GM21360 (cell line): ENCODE measurements around the gene CA4.
"Not testable (repeated sequence)": the region's sequence is repeated elsewhere in the genome, so short reads cannot be mapped to it uniquely, and the experiment has no call there.

Experiments used
- ATAC-seq: cut with Tn5 transposase; IDR thresholded peaks from one replicate; pipeline ENCODE4 v1.9.1; 2021; ENCODE audit warnings: mild to moderate bottlenecking, moderate library complexity; ENCODE audit not compliant: unreplicated experiment

Gene CA4

DNA sequence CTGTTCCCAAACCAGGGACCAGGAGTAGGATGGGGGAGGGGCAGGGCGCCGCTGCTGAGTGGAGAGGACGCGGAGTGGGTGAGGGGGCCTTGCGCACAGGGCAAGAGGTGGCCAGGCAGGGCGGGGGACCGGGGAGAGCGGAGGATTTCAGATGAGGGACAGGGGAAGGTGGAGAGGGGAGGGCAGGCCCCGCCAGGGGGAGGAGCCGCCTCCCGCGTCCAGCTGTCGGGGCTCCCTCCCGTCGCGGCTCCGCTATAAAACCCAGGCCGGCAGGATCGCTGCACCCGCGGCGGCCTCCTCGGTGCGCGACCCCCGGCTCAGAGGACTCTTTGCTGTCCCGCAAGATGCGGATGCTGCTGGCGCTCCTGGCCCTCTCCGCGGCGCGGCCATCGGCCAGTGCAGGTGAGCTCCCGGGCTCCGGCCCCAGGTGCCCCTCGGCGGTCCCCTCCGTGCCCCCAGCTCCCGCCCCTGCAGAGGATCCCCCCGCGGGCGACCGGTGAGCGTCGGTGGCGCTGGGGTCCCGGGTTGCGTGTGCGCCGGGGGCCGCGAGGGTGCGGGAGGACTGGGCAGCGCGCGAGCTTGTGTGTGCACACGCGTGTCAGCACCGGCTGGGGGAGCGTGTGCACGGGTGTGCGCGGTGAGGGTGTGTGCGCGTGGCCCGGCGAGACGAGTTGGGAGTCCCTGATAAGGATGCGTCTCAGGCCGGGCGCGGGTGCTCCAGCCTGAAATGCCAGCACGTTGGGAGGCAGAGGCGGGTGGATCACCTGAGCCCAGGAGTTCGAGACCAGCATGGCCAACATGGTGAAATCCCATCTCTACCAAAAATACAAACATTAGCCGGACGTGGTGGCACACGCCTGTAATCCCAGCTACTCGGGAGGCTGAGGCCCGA is at the start of gene CA4:
Gene CA4, plus strand, starts transcription at position 283 of the 892 bp plus-strand sequence. Its CDS starts 62 bp downstream, at position 345.
- ATAC-seq: no peak

DNA sequence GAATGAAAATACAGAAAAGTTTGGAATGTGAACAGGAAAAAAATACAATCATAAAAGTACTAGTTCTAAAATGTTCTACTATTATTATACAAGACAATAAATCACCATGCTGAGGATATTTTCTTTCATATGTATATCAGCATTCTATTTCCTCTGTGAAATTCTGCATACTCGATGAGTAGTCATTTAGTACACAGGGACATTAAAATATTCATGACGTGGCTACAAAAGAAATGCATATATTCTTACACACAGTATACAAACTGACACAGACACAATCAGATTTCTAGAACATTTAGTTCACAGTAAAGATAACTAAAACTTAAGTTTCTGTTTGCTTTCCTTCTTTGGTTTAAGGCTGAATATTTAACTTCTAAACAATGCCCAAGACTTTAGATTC is 49.2 kb upstream of the CA4 start:
- ATAC-seq: not testable (repeated sequence)

DNA sequence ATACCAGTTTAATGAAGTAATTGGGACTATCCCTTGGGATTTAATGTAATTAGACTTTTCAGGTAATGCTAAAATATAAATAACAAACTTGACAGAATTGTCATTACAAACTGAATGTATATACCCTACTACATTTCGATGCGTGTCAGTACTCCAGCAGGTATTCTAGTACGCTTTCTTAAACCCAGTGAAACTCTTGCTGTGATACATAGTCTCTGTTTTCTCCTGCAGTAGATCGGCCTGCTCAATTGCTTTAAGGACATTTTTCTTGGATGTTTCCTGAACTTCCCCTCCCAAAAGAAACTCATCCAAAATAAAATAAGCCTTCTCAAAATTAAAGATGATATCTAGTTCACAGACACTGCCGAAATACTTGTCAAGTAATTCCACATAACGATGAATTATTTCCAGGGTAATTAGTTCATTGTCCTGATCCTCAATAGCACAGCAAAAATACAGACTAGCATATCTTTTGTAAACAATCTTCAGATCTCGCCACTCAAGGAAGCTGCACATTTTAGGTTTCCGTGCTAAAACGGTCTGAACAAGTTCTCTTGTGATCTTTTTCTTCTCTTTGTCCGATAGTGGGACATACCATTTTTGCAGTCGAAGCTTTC is 47.6 kb upstream of the CA4 start:
- ATAC-seq: not testable (repeated sequence)

DNA sequence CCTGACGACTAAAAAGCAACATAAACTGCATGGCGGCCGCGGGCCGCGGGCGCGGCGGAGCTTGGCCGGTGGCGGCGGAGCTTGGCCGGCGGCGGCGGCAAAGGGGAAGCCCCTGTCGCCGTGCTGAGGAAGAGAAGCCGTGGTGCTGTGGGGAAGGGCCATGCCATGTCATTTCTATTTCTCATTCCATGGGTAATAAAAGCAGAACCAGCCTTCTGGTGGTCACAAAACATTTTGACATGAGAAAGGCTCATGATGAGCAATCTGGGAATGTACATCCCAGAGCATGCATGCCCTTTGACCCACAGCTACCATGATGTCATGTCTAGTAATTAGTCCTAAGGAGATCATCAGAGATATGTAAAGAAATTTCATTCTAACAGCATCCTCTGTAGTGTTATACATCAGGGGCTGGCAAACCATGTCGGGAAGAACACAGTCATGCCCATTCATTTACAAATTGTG is 47.1 kb upstream of the CA4 start:
- no peak for ATAC-seq

DNA sequence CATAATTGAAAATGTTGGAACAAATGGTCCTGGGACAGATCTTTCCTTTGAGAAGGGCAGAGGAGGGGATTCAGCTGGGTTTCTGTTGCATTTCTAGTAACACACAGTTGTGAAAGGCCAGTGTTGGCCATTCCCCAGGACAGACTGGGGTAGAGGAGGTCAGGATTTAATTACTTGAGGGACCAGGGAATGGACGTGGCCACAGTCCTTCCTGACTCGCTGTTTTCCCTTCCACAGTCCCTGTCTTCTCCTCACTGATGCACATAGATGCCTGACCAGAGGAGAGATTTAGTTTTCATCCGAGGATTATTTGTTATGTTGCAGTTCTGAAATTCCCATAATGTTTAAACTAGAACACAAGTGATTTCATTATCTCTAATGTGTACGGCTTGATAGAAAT is 45.8 kb upstream of the CA4 start:
- ATAC-seq: no peak

DNA sequence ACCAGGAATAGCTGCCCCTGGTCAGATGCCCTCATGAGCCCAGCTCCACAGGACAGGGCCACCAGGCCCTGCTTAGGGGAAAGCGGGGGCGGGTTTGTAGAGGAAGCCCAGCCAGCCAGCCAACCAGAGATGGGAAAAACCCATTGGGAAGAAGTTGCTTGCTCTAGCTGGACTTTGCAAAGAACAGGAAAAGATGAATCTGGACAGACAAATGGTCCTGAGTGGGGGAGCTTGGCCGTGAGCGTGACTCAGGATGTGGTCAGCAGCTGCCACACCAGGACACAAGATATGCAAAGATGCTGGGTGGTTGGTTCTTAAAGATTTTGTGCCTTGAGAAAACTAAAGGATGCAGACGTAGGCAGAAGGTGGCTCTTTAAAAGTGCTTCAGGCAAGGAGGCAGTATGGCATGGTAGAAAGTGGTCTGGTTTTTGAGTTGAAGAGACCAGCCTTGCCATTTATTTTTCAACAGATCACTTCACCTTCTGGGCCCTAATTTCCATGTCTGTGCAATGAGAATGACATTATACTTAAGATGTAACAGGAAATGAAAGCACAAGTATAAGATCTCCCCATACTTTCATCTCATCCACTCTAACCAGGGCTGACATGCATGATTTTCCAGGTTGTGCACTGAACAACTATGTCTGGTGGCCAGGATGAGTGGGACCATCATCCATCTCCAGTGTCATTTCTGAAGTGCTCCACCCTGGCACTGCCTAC is 43.3 kb upstream of the CA4 start:
- ATAC-seq: no peak

DNA sequence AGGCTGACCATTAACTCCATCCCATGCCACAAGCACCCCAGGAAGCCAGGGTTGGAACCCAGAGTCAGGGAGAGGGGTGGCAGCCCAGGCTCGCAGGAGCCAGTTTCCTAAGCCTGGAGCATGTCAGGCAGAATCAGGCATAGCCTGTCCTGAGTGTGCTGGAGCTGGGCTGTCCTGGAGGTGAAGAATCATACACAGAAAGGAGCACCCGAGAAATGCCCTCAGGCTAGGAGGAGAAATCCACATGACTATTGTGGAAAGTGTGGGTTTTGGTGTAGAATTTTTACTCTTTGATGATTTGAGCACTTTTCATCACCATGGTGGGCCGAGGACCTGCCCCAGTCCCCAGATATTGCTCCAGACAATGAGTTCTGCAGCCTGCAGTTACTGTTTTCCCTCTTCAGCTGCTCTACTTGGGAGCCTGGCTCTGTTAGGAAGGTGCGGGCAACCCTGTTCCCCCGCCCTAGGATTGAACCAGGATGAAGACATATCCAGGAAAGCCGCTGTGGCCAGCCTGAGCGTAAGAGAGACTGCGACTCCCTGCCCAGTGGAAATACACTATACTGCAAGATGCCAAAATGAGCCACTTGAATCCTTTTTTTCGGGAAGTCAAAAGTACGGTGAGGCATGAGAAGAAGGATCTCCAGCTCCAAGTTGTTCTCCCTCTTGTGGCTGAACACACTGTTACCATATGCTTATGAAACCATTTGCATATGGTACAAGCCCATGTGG is 42.1 kb upstream of the CA4 start:
- ATAC-seq: no peak

DNA sequence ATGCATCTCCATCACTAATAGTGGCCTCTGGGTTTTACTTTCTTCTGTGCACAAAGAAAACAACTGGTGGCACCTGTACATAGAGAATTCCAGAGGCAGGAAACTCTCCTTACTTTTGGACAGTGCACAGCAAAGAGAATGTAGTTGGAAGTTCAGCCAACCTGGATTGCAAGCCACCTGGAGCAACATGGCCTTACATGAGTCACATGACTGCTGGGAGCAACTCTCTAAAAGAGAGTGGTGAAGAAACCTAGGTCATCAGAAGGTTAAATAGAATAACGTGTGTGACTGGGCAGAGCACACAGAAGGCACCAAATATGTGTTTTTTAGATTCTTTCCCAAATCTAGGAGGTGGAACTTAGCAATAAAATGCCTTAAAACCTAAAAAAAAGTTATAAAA is 41.5 kb upstream of the CA4 start:
- not testable (repeated sequence) for ATAC-seq

DNA sequence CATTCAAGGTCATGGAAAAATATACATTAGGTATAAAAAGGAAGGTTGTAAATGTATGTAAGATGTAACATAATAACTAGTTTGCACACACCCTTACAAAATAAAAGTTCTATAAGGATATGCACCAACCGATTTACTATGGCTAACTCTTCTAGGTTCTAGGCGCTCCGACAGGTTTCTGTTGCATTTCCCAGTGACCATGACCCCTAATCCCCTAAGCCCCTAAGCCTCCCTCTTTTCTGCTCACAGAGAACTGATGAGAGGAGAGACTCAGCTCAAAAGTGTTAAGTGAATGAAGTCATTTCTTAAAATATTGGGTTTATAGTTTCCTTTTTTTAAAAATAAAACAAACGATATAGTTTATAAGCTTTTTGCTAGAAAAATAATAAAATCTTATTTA is 41.1 kb upstream of the CA4 start:
- ATAC-seq: no peak

DNA sequence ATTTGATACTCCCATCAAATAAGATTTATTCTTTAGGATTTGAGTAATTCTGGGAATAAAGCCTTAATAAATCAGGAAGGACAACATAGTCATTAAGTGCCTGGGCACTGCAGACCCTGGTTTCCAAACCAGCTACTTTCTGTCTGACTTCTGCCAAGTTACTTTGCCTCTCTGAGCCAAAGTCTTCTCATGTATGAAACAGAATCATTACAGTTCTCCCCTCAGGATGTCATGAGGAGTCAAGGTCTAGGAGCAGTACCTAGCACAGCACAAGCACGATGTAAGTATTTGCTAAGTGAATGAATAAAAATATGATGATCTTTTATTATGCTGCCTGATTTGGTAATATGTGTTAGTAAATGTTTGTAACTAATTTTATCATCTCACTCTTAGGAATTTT is 40.6 kb upstream of the CA4 start:
- ATAC-seq: no peak

DNA sequence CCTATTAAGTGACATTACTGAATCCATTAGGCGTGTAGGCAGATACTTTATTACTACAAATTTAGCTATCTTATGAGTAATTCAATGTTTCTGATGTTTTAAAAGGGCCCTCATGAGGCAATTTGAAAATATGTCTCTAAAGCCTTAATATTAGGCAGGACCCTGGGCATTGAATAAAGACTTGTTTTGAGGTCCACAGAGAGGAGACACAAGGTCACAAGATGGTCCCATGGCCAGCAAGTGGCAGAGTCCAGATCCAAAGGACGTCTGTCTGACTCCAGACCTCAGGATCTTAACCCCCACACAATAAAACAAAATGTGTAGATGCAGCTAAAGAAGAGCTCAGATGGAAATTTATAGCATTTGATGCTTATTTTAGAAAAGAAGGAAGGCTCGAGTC is 39.2 kb upstream of the CA4 start:
- ATAC-seq: no peak

DNA sequence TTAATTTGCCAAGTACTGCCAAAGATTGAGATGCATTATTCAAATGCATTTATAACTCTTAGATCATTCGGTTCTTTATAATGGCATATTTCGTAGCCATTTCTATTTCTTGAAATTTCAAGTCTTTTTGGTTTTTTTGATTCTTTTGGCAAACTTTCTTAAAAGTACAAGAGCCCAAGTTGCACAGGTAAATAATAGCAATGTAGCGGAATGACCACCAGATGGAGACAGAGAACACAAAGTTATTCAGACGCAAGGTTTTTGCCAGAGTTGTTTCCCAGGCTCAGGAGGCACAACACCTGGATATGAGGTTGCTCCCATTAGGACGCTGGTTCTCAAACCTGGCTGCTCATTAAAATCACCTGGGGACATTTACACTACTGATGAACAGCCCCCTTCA is 38.1 kb upstream of the CA4 start:
- ATAC-seq: not testable (repeated sequence)

DNA sequence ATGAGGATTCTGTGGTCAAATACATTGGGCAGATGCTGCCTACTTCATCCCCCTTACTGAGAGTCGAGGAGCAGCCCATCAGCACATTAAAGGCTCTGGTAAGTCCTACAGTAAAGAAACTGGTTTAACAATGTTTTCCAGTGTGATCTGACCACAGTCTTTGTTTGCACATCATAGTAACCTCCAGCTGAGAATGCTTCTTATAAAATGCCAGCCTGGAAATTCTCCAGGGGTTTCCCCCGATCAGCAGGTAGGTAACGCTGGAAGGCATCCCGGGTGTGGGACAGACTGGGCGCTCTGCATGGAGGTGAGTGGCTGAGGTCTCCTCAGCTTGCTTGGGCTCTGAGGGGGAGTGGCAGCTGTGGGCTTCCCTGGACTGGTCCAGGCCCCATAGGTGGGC is 34.4 kb upstream of the CA4 start:
- ATAC-seq: not testable (repeated sequence)

DNA sequence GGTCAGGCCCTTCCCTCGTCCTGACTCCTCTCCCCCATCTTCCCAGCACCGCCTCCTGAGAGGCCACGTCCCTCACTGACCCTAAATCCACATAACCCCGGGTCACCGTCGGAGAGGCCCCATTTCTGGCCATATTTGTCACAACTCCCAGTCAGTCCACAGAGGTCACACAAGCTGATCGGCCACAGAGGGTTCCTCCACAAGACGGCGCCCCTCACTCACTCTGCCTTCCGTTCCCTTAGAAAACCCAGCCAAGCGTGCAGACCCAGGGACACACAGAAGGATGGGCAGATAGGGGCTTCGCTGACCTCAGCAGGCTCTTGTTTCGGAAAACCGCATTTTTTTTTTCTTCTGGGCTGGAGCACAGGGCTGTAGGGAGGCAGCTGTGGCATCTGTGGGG is 33.6 kb upstream of the CA4 start:
- not testable (repeated sequence) for ATAC-seq

DNA sequence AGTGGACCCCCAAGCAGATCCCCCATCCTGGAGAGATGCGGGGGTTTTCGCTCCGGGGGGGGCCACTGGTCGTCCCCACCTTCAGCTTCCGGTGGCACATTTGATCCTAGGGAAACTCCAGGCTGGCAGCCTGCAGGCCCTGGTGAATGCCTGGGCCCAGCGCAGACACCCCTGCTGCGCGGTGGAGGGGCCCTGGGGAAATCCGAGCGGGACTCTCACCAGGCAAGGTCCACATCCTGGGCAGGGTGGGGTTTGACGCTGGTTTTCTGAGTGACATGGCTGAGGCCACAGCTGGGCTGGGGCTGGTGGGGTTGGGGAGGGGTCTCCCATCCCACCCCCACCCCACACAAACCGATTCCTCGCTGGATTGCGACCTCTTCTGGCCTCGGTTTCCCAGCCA is 30.6 kb upstream of the CA4 start:
- not testable (repeated sequence) for ATAC-seq

DNA sequence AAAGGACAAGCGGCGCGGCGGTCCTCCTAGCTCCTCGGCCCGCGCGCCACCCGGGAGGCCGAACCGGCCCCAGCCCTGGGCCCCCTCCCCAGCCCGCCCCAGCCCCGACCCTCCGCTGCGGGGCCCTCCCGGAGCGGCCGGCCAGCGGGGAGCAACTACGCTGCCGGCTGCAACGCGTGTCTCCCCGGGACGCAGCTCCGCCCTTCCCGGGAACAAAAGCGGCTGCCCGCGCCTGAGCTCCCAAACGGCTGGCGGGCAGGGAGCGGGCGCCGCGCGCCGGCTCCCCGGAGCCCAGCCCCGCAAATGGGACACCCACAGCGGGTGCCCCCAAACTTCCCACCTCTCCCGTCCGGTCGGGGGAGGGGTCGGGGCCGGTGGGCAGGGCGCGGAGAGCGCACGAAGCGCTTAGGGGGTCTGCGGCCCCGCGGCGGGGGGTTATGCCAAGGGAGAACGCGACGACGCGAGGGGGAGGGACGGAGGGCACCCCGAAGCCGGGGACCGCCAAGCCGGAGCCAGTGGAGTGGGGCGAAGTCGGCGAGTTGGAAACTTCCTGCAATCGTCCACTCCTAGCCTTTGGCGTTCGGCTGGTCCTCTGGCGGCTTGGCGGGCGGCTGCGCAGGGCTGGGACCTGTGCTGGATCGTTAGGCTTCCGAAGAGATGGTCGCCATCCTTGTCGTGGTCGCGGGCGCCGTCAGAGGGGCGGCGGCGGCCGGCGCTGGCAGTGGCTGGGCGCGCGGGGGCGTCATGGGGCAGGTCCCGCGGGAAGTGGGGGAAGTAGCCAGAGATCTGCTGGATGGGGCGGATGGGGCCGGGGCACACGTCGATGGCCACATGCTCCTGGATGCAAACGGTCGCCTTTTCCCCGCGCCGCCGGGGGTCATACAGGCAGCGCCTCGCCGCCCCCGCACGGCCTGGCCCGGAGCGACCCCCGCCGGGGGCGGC is 29.7 kb upstream of the CA4 start:
- not testable (repeated sequence) for ATAC-seq

DNA sequence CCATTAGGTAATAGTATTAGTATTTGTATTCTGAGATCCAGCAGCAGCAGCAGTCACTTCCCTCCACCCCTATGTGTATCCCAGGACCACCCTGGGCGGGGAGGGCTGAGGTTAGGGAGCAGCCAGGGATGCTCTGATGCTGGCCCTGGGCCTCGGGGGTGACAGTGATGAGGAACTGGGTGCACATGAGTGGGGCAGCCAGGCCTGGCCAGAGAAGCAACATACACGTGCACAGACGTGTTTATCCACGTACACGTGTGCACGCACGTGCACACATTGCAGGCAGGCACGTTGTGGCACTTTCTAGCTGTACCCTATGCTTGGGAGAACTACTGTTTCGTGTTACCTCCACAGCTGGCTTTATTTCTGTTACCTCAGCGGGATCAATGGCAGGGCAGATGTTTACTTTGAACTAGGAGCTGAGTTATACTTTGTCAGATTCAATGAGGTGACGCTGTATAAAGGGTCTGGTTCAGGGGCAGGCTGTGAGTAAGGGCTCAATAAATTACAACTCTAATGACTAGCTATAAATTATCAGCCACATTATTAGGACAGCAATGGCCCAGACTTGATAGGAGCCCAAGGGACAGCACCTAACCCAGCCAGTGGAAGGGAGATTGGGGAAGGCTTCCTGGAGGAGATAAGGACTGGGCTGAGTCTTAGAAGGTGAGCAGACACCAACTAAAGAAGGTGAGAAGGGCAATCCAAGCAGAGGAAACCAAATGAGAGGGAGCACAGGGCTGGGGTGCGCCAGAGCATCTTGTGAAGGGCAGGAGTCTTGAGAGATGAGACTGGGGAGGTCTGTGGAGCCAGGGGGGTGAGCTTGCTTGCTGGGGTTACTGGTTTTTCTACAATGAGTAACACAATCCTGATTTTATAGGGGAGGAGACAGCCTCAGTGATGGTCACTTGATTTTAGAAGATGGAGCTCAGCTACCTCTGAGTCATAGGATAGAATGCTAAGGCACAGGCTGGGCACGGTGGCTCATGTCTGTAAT is 22.4 kb upstream of the CA4 start:
- no peak for ATAC-seq

DNA sequence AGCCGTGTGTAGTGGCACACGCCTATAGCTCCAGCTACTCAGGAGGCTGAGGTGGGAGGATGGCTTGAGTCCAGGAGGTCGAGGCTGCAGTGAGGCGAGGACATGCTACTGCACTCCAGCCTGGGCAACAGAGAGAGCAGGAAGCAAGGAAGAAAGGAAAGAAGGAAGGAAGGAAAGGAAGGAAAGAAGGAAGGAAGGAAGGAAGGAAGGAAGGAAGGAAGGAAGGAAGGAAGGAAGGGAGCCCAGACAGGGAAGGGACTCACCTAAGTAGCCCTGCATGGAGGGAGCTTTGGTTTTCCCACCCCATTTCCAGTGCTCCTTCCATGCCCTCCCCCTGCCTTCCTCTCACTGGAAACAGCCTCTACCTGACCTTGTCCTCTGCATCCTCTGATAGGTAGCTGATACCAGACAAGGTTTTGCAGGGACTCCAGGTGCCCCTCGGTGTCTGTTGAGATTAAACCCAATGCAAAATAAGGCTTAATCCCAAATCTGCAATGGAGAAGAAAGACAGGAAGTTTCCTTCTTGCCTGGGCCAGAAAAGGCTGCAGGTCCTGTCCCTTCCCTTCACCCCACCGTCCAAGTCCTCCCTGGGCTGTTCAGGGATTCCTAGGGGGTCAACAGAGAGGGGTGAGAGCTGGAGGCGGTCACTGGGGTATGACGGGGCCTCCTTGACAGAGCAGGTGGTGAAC is 21.5 kb upstream of the CA4 start:
- no peak for ATAC-seq
